GM18526 (cell line): ENCODE results near the gene TRIM7.
"Not testable (repeated sequence)": the region's sequence is repeated elsewhere in the genome, so short reads cannot be mapped to it uniquely, and the experiment has no call there.

Experiments used
- POLR2A ChIP-seq: IDR thresholded peaks from 3 replicates; pipeline ENCODE4 v1.6.1; 2011; ENCODE audit not compliant: insufficient read length; ENCODE audit errors: extremely low read depth

Gene TRIM7

DNA sequence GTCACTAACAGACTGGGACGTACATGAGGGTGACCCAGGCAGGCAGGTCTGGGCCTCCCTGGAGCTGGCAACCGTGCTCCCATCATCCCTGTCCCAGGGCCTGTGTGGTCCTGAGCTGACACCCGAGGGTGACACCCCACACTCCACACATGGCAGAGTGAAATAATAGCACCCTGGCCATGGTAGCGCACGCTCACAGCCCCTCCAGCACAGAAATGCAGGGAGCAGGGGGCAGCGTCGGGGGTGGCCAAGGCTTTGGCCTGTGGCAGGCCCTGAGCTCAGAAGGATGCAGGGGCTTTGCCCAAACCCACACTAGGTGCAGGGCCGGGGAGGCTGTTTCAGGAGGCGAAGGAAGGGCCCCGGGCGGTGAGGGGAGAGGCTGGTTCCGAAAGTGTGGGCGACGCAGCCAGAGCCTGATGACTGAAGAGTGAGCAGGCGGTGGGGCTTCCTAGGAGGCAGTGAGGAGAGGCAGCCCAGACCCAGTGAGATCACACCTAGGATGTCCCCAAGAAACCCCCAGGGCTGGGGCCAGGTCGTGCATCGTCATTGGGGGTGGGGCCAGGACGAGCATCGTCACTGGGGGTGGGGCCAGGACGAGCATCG lies 44.7 kb downstream of the TRIM7 start:
- no peak for TF ChIP-seq POLR2A

DNA sequence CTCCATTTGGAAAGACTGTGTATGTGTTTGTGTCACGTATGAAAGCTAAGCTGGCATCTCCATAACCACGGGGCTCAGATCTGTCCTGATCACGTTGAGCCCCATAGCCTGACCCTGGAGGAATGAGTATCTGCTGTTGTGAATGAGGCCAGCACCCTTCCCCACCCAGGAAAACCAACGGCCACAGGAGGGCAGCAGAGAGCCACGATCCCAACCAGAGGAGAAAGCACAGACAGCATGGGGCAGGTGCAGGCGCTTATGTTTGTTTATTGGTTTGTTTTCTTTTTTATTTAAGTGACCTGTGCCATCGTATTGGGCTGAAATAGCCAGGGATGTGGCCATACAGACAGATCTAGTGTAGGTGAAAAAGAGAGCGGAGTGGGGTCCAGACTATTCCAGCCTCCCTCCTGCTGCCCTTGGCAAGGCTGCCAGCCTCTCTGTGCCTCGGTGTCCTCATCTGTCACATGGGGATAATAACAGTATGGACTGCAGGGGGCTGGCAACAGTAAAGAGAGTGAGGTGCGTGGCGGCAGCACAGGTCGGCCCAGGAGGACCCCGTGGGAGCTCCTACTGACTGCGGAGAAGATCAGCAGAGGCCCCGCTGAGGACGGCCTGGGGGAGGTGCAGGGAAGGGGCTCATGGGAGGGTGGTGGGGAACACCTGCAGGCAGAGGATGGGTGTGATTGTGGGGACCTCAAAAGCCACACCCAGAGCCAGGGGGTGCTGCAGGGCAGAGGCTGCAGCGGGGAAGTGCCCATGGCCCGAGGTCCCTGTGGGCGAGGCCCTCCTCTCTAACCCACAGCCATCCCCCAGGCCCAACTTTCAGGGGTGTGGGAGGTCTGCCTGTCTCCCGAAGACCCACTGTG lies 45.5 kb downstream of the TRIM7 start:
- no peak for TF ChIP-seq POLR2A

DNA sequence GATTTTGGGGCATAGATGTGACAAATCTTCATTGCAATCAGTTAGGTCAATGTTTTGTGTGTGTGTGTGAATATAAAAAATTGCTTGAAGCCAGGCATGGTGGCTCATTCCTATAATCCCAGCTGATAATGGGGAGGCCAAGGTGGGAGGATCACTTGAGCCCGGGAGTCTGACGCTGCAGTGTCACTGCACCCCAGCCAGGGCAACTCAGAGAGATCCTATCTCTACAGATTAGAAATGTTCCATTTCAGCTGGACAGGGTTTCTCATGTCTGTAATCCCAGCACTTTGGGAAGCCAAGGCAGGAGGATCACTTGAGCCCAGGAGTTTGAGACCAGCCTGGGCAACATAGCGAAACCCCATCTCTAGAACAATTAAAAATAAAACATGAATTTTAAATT lies 46.1 kb downstream of the TRIM7 start:
- TF ChIP-seq POLR2A, result no peak

DNA sequence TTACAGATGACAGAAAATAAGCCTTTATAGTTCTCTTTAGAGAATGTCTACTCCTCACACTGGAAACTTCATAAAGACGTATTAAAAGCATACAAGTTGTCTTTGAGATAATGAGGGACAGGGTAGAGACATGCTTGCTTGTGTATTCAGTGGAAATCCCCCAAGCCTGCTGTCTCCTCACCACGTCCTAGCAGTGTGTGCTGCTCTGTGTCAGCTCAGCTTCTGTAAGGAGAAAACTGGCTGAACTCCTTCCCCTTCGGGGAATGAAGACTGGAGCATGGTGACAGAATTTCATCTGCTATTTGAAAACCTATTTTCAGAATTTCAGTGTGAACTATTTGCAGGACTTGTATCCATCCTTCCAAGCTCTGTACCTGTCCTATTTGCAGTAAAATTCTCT lies 48.2 kb downstream of the TRIM7 start:
- no peak for TF ChIP-seq POLR2A

DNA sequence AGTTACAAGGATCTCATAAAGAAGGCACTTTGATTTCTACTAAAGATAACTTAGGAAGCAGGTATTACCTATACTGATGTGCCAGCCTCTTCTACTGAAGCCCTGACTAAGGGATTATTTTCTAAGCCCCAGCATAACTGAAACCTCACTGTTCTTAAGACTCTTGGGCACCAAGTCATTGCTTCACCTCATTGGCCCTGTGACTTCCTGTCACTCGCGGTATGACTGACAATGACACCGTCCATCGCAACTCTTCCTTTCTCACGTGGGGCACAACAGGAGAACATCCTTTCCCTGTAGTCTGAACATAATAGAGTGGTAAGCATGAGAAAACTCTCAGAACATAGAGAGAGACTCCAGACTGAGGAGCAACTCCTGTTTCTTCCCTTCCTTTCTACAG lies 51.2 kb downstream of the TRIM7 start:
- no peak for TF ChIP-seq POLR2A

DNA sequence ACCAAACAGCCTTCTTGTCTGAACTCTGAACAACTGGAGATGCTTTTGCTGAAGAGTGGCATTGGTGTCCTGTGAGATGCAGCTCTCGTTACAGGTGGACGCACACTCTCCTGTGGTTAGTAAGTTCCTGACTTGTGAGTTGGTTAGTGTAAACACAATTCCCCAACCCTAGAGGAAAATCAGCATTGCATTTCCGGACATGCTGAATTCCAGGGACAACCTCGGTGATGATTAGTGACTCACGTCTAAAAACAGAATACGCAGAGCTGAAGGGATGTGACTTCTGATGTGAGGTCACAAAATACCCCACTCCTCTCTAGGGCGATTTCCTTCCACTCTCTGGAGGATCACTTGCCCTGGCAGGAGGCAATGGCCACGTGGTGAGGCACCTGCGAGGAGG lies 52.6 kb downstream of the TRIM7 start:
- TF ChIP-seq POLR2A, result no peak

DNA sequence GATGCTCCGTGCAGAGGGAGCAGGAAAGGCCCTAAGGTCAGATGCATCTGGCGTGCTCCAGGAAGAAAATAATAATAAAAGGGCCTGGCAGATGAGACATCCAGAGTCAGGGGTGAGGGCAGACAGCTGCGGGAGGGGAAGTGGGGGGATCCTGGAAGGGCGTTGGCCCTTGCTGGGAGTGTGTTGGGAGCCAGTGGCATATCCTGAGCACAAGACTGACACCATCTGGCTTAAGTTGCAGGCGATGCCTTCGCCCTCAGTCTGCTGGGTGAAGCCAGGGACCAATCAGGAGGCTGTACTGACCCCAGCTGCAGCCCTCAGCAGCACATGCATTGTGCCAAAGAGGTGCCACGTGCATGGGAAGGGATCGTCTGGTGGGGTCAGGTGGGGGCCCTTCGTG lies 53.9 kb downstream of the TRIM7 start:
- TF ChIP-seq POLR2A, result no peak

DNA sequence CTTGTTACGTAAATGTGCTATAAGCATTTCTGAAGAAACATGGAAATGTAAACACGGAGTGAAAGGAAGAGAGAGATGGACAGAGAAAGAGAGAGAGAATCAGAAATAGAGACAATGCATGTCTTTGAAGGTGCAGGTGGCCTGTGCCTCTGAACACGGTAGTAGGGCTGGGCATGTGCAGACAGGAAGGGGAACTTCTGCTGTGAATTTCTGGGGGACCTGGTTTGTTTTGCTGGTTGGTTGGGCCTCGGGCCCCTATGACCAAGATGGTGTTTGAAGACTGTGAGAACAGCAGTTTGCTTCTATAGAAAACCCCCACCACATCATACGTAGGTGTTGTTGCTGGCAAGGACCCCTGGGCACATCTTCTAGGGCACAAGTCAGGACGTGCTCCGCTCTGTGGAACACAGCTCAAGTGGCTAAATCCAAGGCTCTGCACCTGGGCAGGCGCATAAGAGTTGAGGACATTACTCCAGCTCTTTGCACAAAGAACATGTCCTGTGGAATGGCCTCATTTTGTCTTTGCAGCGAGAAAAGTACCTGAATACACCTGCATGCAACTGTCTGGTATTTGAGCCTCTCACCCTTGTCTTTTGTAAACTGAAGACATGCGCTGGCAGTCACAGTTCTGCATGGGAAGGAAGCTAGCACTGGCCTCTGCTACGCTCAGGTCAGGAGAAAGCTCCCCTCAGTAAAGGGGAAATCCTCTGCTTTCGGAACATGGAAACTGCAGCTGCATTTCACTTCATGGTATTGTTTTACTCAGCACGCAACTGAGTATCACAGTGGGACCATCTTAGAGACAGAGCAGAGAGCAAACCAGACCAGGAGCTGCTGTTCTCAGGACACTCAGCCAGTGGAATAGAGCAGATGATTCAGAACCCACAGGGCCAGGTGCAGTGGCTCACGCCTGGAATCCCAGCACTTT lies 54.9 kb downstream of the TRIM7 start:
- no peak for TF ChIP-seq POLR2A

DNA sequence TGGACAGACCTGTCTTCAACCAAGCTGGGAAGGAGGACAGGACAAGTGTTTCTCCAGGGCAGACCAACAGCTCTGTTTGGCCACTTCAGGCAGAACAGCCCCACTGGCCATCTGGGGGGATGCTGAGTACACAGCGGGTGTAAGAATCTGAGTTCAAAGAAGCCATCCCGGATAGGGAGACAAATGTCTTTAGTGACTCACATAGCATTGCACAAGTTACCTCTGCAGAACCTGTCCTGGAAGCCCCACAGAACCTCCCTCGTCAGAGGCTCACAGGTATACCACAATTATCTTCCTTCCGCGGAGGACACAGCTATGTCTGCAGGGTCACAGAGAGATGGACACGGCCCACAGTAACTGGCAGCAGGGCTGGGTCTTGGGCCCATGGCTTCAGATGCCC lies 55.6 kb downstream of the TRIM7 start:
- TF ChIP-seq POLR2A, result no peak

DNA sequence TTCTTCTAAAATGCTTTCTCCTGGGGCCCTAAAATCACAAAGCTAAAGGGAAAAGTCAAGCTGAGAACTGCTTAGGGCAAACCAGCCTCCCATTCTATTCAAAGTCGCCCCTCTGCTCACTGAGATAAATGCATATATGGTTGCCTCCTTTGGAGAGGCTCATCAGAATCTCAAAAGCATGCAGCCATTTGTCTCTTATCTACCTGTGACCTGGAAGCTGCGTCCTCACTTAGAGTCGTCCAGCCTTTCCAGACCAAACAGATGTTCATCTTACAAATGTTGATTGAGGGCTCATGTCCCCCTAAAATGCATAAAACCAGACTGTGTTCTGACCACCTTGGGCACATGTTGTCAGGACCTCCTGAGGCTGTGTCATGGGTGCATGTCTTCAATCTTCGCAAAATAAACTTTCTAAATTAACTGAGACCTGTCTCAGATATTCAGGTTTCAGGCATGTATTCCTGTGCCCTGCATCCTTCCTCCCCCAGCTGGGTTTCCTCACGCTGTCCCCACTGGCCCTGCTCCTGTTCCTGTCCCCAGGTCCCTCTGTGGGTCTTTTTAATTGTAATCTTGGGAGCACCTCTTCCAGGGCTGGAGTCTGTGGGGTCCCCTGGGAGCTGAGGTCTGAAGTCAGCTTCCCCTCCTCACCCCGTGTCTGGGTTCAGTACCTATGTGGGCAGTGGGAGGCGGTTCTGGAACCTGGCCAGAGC lies 57.9 kb downstream of the TRIM7 start, which contains the start of gene OR2V2:
Gene OR2V2 (plus strand): TSS at position 660 of the 710 bp plus-strand sequence. CDS start 7,357 bp downstream, outside the sequence.
- not testable (repeated sequence) for TF ChIP-seq POLR2A

DNA sequence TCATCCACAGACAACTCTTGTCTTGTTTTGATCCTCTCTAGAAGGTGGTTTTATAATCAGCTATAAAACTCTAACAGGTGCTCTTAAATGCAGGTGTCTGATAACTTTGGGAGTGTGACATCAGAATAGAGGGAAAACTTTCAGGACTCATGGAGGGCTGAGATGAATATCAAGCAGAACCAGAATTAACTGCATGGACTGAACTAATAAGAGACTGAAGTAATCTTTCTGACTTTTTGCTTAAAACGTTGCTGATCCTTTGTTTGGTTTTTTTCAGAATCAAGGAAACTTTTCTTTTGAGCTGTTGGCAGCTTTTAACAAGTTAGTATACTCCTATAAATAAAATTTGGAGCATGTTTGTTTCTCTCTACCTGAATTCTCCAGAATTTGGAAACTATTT lies 59.9 kb downstream of the TRIM7 start:
- TF ChIP-seq POLR2A, result no peak
